Ovary (tissue), 9 donors: ENCODE data around the gene TBXA2R. TPM values are rescaled to one million over a fixed set of nuclear protein-coding genes. Genes with fewer than 3 reads are reported as not detected.

Experiments used
- DNase-seq, 5 donors: peaks; one replicate each; pipeline ENCODE4 v3.0.0-alpha.2; 2019 to 2020
- H3K27ac ChIP-seq, 2 donors: fragments of 200-600 bp; one replicate each; pipeline versions ENCODE4 v1.5.1 to v1.8.0; 2019 to 2022
- H3K27me3 ChIP-seq: fragments of 200-600 bp; one replicate; pipeline ENCODE4 v1.8.0; 2022
- H3K36me3 ChIP-seq: fragments of 200-600 bp; sonication (generic); one replicate; pipeline ENCODE4 v1.5.1; 2019
- H3K4me1 ChIP-seq: one replicate; pipeline ENCODE4 v1.8.1; 2013; ENCODE audit warnings: mild to moderate bottlenecking, moderate library complexity; ENCODE audit not compliant: insufficient read depth
- H3K4me3 ChIP-seq: fragments of 200-600 bp; sonication (generic); one replicate; pipeline ENCODE4 v1.5.1; 2017
- H3K9me3 ChIP-seq, 2 donors: fragments of 200-600 bp in 1 of 2; sonication (generic) in 1 of 2; one replicate each; pipeline versions ENCODE4 v1.5.1 to v1.8.1; 2013 to 2019; ENCODE audit warnings: mild to moderate bottlenecking in 1 of 2, moderate library complexity in 1 of 2
- EP300 ChIP-seq: sonication (generic); formaldehyde crosslinking; IDR thresholded peaks from one replicate; pipeline ENCODE4 v1.6.1; 2017; ENCODE audit warnings: antibody characterized with exemption
- POLR2A ChIP-seq: fragments of 450-650 bp; IDR thresholded peaks from one replicate; pipeline ENCODE4 v1.6.1; 2017; ENCODE audit warnings: antibody characterized with exemption, mild to moderate bottlenecking, moderate library complexity
- WGBS, 3 donors: extraction: QIAGEN DNeasy Blood & Tissue Kit in 1 of 3; methylation state at CpG; one replicate each; pipeline versions ENCODE4 v1.1.5 to v1.1.7; 2013 to 2017; 5-methylcytosine and 5-hydroxymethylcytosine counted together
- intact Hi-C, 4 donors: fragments of 100-400 bp; cut with DNase I; formaldehyde crosslinking; loops; one replicate each; pipeline versions ENCODE4 v1.11.0 to v1.15.1; 2022 to 2023
- polyA plus RNA-seq, 2 donors: library from polyadenylated mRNA; stranded (reverse); fragments of 200-250 nt in 1 of 2; fragments of 350-450 nt in 1 of 2; fragmentation: Illumina TruSeq in 1 of 2; extraction: RNeasy Lipid Tissue Mini Kit (QIAGEN cat#74804) in 1 of 2; gene quantifications; one replicate each; pipeline ENCODE4 v1.2.3, GENCODE V29; 2013 to 2014
- small RNA-seq: library from RNA; depleted of rRNA; stranded (forward); fragments of <200 nt; gene quantifications from one replicate; pipeline ENCODE3, GENCODE V24; 2016
- total RNA-seq, 7 donors: library from RNA; depleted of rRNA in 2 of 7; stranded (reverse); fragments of >200 nt in 2 of 7; fragmentation: NEBNext Ultra II Directional in 3 of 7; extraction: Animal tissue kit (Norgen Biotek cat#: 25700) in 3 of 7; gene quantifications; one replicate each; pipeline versions ENCODE4 v1.1.0 to v1.2.4, GENCODE V29; 2016 to 2023
- TF ChIP-seq, protein P1 (sequence below), 3 donors: fragments of 450-650 bp in 2 of 3; fragments of 200-600 bp in 1 of 3; IDR thresholded peaks; one replicate each; pipeline versions ENCODE4 v1.5.1 to v1.8.0; 2016 to 2022; ENCODE audit warnings: antibody characterized with exemption in 3 of 3, mild to moderate bottlenecking in 1 of 3
- donor health status: DM: no; HTN: no; CAD: no; lungs with moderate emphysema.
- donor health status: DM: no; HTN: no; CAD: no.
- donor health status: Bipolar disorder and iron deficiency.
- donor health status: DM: yes; HTN: yes; CAD: no.
- donor health status: DM: no; HTN: no; CAD: no.
- donor health status: DM: yes; HTN: yes; CAD: no.

Gene TBXA2R
- total and polyA plus RNA-seq, 9 donors: 1.1 to 3.7 (median 1.5) TPM

DNA sequence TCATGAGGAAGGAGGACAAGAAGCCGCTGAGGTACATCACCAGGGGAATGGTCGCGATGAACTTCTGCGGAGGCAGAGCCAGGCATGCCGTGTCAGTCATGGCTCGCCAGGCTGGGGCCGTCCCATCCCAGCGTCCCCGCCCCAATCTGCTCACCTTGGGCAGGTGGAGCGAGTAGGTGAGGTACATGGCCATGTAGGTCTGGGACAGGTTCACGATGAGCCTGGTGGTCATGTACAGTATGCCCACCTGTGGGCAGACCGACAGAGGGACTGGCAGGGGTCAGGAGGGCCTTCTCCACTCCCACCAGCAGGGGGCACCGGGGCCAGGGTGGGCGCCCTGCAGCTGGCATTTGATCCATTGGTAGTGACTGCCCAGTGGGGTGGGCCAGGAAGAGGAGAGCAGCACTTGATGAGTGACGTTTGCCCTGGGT is 59.4 kb downstream of the TBXA2R start:
- WGBS, 3 donors: 83 to 85% (median 85%) methylated on average over 15 of the region's 15 CpGs
- Histone ChIP-seq H3K4me1 (no peaks in the 10 kb centered on the region), H3K27ac (no peak overlapping the region), H3K36me3 (no peaks in the 10 kb centered on the region), H3K4me3 (no peak overlapping the region), H3K9me3 (no peaks in the 10 kb centered on the region), H3K27me3 (no peaks in the 10 kb centered on the region)
- intact Hi-C loops: loop anchor here in 2 of 4 donors (5.0 to 10.0 kb wide), 2 partner anchors 67 to 70 kb away; no protein-coding TSS in a partner anchor
- TF ChIP-seq, protein P1, sequence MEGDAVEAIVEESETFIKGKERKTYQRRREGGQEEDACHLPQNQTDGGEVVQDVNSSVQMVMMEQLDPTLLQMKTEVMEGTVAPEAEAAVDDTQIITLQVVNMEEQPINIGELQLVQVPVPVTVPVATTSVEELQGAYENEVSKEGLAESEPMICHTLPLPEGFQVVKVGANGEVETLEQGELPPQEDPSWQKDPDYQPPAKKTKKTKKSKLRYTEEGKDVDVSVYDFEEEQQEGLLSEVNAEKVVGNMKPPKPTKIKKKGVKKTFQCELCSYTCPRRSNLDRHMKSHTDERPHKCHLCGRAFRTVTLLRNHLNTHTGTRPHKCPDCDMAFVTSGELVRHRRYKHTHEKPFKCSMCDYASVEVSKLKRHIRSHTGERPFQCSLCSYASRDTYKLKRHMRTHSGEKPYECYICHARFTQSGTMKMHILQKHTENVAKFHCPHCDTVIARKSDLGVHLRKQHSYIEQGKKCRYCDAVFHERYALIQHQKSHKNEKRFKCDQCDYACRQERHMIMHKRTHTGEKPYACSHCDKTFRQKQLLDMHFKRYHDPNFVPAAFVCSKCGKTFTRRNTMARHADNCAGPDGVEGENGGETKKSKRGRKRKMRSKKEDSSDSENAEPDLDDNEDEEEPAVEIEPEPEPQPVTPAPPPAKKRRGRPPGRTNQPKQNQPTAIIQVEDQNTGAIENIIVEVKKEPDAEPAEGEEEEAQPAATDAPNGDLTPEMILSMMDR (IDR thresholded peaks at IDR 0.05): peak in 1 of 3 donors; percentile 11
- TF ChIP-seq POLR2A: no peak
- no peak for TF ChIP-seq EP300
- DNase-seq: peak in 2 of 5 donors; percentile 25 to 26

DNA sequence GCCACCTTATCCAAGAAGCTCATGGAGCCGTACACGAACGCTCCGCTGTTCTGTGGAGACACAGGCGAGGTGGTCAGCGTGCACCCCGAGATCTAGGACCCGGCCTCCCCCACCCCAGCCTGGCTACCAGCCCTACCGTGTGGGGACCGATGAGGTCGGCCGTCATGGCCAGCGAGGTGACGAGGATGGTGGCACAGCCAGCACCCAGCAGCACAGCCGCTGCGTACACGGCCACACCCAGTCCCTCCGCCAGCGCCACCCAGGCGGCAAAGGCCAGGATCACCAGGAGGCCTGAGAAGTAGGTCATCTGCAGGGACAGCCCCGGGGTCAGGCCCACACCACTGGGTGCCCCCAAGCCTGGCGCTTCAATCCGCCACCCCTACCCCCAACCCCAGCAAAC is 60.6 kb downstream of the TBXA2R start:
- Histone ChIP-seq H3K36me3 (no peaks in the 10 kb centered on the region), H3K4me1 (no peaks in the 10 kb centered on the region), H3K4me3 (no peak overlapping the region), H3K27ac (no peak overlapping the region), H3K27me3 (no peaks in the 10 kb centered on the region), H3K9me3 (no peaks in the 10 kb centered on the region)
- intact Hi-C loops: loop anchor here in 2 of 4 donors (5.0 to 10.0 kb wide), 2 partner anchors 69 to 71 kb away; no protein-coding TSS in a partner anchor
- peak in 2 of 5 donors; percentile 29 to 32 for DNase-seq
- 86 to 91% (median 87%) methylated on average over 21 to 23 of the region's 23 CpGs for WGBS, 3 donors
- no peak for TF ChIP-seq EP300
- TF ChIP-seq POLR2A: no peak
- TF ChIP-seq, protein P1 (IDR thresholded peaks at IDR 0.05): no peak

DNA sequence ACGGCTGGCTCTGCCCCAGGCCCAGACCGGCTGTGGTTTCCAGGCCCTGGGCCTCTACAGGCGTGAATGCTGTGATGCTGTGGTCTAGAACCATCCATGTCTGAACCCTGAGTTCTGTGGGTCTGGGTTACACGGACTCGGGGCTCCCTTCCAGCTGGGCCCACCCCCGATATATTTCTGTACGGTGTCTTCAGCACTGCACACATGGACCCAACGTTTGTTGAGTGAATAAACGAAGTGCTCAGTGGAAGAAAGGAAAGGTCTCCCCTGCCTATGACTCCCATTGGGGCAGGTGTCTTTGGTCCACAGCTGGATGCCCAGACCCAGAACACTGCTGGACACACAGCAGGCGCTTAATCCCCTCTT is 61.0 kb downstream of the TBXA2R start:
- intact Hi-C loops: loop anchor here in 2 of 4 donors (5.0 to 10.0 kb wide), 2 partner anchors 69 to 72 kb away; no protein-coding TSS in a partner anchor
- H3K4me3 ChIP-seq: no peak overlapping the region
- no peaks in the 10 kb centered on the region for H3K4me1 ChIP-seq
- WGBS, 3 donors: 64 to 67% (median 67%) methylated on average over 10 of the region's 10 CpGs
- no peak for DNase-seq
- no peaks in the 10 kb centered on the region for H3K27me3 ChIP-seq
- no peaks in the 10 kb centered on the region for H3K36me3 ChIP-seq
- no peaks in the 10 kb centered on the region for H3K9me3 ChIP-seq
- TF ChIP-seq, protein P1 (IDR thresholded peaks at IDR 0.05): no peak
- no peak for TF ChIP-seq POLR2A
- TF ChIP-seq EP300: no peak
- no peak overlapping the region for H3K27ac ChIP-seq

DNA sequence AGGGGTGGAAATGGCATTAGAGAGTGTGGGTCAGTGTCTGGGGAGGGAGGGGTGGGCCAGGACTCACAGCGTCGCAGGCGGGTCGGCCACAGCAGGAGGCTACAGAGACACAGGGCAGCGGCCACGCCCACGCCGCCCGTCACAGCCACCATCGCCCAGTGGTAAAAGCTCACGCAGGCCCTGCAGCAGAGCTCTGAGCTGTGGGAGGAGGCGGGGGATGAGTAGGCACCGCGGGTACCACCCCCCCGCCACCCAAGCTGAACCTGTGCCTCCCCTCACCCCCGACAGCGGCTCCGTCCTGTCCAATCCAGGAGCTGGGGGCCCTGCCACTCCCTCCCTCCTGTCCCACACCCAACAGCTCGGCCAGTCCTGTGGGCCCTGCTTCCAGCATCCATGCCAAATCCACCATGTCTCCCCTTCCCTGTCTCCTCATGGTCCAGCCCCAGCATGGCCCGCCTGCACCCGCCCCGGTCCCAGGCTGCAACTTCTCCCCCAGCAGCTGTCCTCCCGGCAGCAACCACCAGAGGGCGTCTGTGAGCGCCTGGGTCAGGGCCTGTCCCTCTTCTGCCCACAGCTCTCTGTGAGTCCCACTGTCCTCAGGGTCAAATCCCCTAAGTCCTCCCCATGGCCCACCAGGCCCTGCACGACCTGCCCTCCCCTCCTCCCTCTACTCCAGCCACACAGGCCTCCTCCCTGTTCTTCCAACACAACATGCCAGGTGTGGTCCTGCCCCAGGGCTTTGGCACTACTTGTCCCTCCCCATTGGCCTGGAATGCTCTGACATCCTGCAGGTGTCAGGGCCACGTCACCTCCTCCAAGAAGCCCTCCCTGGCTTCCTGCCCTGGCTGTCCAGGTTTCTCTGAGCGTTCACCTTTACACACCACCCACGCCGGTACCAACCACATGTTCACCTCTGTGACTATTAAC is 61.7 kb downstream of the TBXA2R start:
- H3K36me3 ChIP-seq: no peaks in the 10 kb centered on the region
- no peaks in the 10 kb centered on the region for H3K27me3 ChIP-seq
- no peaks in the 10 kb centered on the region for H3K4me1 ChIP-seq
- no peak overlapping the region for H3K4me3 ChIP-seq
- DNase-seq: peak; percentile 49 to 82 (median 69)
- TF ChIP-seq EP300 (no peak), POLR2A (no peak)
- TF ChIP-seq, protein P1 (IDR thresholded peaks at IDR 0.05): peak; percentile 66 to 81 (median 74)
- H3K27ac ChIP-seq: no peak overlapping the region
- intact Hi-C loops: loop anchor here in 2 of 4 donors (5.0 to 10.0 kb wide), 2 partner anchors 70 to 72 kb away; no protein-coding TSS in a partner anchor
- WGBS, 3 donors: 59 to 64% (median 60%) methylated on average over 28 to 30 of the region's 30 CpGs
- H3K9me3 ChIP-seq: no peaks in the 10 kb centered on the region

Small RNA genes lying within 50 kb of the gene (small RNA-seq; reads per million reads assigned to genes)
- not detected for gene AC005786.1

Other genes starting within 250 kb of the TBXA2R start
- gene NFIC, start 240.3 kb downstream of the TBXA2R start, total RNA-seq: 100 to 1,000 TPM in 5 of 7 donors, 10 to 100 TPM in 2; 62.0 to 345 (median 283) TPM
- 10 to 100 TPM; 31.9 to 71.1 TPM for gene NFIC, start 240.3 kb downstream of the TBXA2R start, polyA plus RNA-seq
- gene SMIM24, start 126.3 kb downstream of the TBXA2R start, total RNA-seq: 1 to 10 TPM in 2 of 7 donors, under 1 TPM in 2, not detected in 3; 0.30 to 2.6 (median 1.5) TPM
- gene SMIM24, start 126.3 kb downstream of the TBXA2R start, polyA plus RNA-seq: 1 to 10 TPM in 1 of 2 donors, under 1 TPM in 1; 0.10 to 1.2 TPM
- gene SMIM44, start 123.4 kb downstream of the TBXA2R start, total RNA-seq: under 1 TPM in 1 of 7 donors, not detected in 6; 0.92 TPM
- not detected for gene SMIM44, start 123.4 kb downstream of the TBXA2R start, polyA plus RNA-seq
- gene DOHH, start 106.2 kb downstream of the TBXA2R start, total RNA-seq: 10 to 100 TPM in 3 of 7 donors, 1 to 10 TPM in 4; 7.1 to 14.5 (median 8.0) TPM
- 1 to 10 TPM in 1 of 2 donors, not detected in 1; 9.1 TPM for gene DOHH, start 106.2 kb downstream of the TBXA2R start, polyA plus RNA-seq
- 10 to 100 TPM; 20.6 to 54.9 (median 49.3) TPM for gene FZR1, start 100.6 kb downstream of the TBXA2R start, total RNA-seq
- gene FZR1, start 100.6 kb downstream of the TBXA2R start, polyA plus RNA-seq: 10 to 100 TPM in 1 of 2 donors, 1 to 10 TPM in 1; 3.9 to 33.5 TPM
- gene TEKTIP1, start 67.7 kb downstream of the TBXA2R start, total RNA-seq: 1 to 10 TPM in 6 of 7 donors, not detected in 1; 1.2 to 5.6 (median 3.8) TPM
- gene TEKTIP1, start 67.7 kb downstream of the TBXA2R start, polyA plus RNA-seq: under 1 TPM in 1 of 2 donors, not detected in 1; 0.54 TPM
- 100 to 1,000 TPM in 1 of 7 donors, 10 to 100 TPM in 6; 19.2 to 104 (median 36.9) TPM for gene MFSD12, start 49.3 kb downstream of the TBXA2R start, total RNA-seq
- gene MFSD12, start 49.3 kb downstream of the TBXA2R start, polyA plus RNA-seq: 10 to 100 TPM; 17.4 to 21.1 TPM
- gene HMG20B, start 33.9 kb downstream of the TBXA2R start, total RNA-seq: 100 to 1,000 TPM in 1 of 7 donors, 10 to 100 TPM in 6; 44.5 to 109 (median 60.3) TPM
- gene HMG20B, start 33.9 kb downstream of the TBXA2R start, polyA plus RNA-seq: 10 to 100 TPM; 33.2 to 71.0 TPM
- under 1 TPM; 0.11 to 0.66 (median 0.35) TPM for gene GIPC3, start 21.4 kb downstream of the TBXA2R start, total RNA-seq
- 1 to 10 TPM in 1 of 2 donors, under 1 TPM in 1; 0.52 to 3.3 TPM for gene GIPC3, start 21.4 kb downstream of the TBXA2R start, polyA plus RNA-seq
- 10 to 100 TPM; 19.2 to 39.1 (median 34.3) TPM for gene CACTIN, start 19.9 kb upstream of the TBXA2R start, total RNA-seq
- 10 to 100 TPM in 1 of 2 donors, 1 to 10 TPM in 1; 2.7 to 28.8 TPM for gene CACTIN, start 19.9 kb upstream of the TBXA2R start, polyA plus RNA-seq
- 10 to 100 TPM; 11.3 to 41.7 (median 32.9) TPM for gene PIP5K1C, start 93.6 kb upstream of the TBXA2R start, total RNA-seq
- gene PIP5K1C, start 93.6 kb upstream of the TBXA2R start, polyA plus RNA-seq: 10 to 100 TPM in 1 of 2 donors, 1 to 10 TPM in 1; 6.0 to 23.3 TPM
- gene TJP3, start 101.5 kb upstream of the TBXA2R start, total RNA-seq: 10 to 100 TPM in 1 of 7 donors, 1 to 10 TPM in 3, under 1 TPM in 2, not detected in 1; 0.18 to 24.4 (median 3.0) TPM
- under 1 TPM in 1 of 2 donors, not detected in 1; 0.46 TPM for gene TJP3, start 101.5 kb upstream of the TBXA2R start, polyA plus RNA-seq
- gene APBA3, start 154.8 kb upstream of the TBXA2R start, total RNA-seq: 10 to 100 TPM; 18.1 to 25.4 (median 21.5) TPM
- 10 to 100 TPM in 1 of 2 donors, under 1 TPM in 1; 0.88 to 19.9 TPM for gene APBA3, start 154.8 kb upstream of the TBXA2R start, polyA plus RNA-seq
- gene MRPL54, start 155.8 kb upstream of the TBXA2R start, total RNA-seq: 100 to 1,000 TPM in 2 of 7 donors, 10 to 100 TPM in 5; 42.4 to 113 (median 64.4) TPM
- 10 to 100 TPM; 14.5 to 80.8 TPM for gene MRPL54, start 155.8 kb upstream of the TBXA2R start, polyA plus RNA-seq
- gene RAX2, start 165.4 kb upstream of the TBXA2R start, total RNA-seq: under 1 TPM in 1 of 7 donors, not detected in 6; 0.13 TPM
- gene RAX2, start 165.4 kb upstream of the TBXA2R start, polyA plus RNA-seq: under 1 TPM in 1 of 2 donors, not detected in 1; 0.13 TPM
- 1 to 10 TPM in 3 of 7 donors, under 1 TPM in 4; 0.40 to 1.4 (median 0.98) TPM for gene MATK, start 179.5 kb upstream of the TBXA2R start, total RNA-seq
- under 1 TPM; 0.25 to 0.44 TPM for gene MATK, start 179.5 kb upstream of the TBXA2R start, polyA plus RNA-seq